Measurements from ENCODE around the gene SPRED3. TPM values are rescaled to one million over a fixed set of nuclear protein-coding genes. Genes with fewer than 3 reads are reported as not detected.

The SPRED3 gene
- total and polyA plus RNA-seq, 2 of the 8 experiments (the other 6 are each of a cell fraction or from before 2014, with no cell fraction given), result 8.1 to 10.3 TPM

DNA sequence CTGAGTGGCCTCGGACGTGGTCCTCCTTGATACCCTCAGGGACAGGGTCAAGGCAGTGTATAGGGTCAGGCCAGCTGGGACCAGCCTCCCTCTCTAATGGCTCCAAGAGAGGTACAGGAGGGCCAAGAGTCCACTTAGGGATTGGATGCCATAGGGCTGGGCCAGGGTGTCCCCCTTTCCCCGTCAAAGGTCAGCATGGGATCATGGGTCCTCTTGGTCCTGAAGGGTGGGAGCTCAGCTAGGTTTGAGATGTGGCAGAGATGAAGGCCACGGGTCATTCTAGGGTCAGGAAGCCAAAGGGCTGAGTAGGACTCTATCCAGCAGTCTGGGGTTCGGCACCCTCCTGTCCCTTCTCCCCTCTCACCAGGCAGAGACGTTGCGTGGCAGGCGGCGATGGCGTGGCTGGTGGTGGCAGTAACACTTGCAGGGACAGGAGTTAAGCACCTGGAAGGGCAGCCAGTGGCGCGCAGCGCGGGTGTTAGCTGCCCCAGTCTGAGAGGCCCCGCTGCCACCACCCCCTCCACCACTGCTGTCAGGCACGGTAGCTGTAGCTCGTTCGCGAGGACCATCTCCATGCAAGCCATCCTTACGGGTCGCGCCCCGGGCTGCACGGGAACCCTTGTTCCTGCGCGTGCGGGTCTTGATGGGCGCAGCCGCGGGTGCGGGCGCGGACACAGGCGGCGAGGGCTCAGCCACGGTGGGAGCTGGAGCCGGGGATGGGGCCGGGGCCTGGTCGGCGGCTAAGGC lies 3.3 kb upstream of the SPRED3 start:
- peaks cover 0 to 19% of the 10 kb centered on the region in 2 experiments for H4K20me1 ChIP-seq (replicated peaks in 1 of 2; ENCODE audit: control insufficient read depth in 1 of 2, insufficient read depth in 2 of 2, low read length in 2 of 2)
- CTCF ChIA-PET (ENCODE audit: partially characterized antibody), result interaction anchor here (0.5 to 3.2 kb wide), 23 partner anchors 10 to 339 kb away, joined by 3 to 37 read pairs (median 4); partner anchors contain the start of genes CATSPERG, FAM98C, PPP1R14A and PSMD8
- no peak overlapping the region for H2AFZ ChIP-seq (ENCODE audit: low read length)
- POLR2A ChIA-PET (ENCODE audit: partially characterized antibody), result interaction anchor here (0.9 to 3.0 kb wide), 11 partner anchors 9 to 151 kb away, joined by 3 to 12 read pairs (median 3); partner anchors contain the start of gene PSMD8
- DNase-seq (ENCODE audit: low read depth in 1 of 2, low spot score in 2 of 2), result no peak
- no peak overlapping the region for H2BK15ac ChIP-seq (ENCODE audit: low read length)
- H3K23ac ChIP-seq (ENCODE audit: insufficient read length), result no peak overlapping the region
- peaks cover 12% of the 10 kb centered on the region for H3K23me2 ChIP-seq (ENCODE audit: low read depth, low read length)
- peaks cover 0 to 3% of the 10 kb centered on the region in 2 experiments; a peak in 1 of 4 replicates for H3K79me2 ChIP-seq (ENCODE audit: control insufficient read depth in 1 of 2, insufficient read depth in 2 of 2, low read length in 2 of 2)
- no peak for FAIRE-seq
- H3K27ac ChIP-seq (ENCODE audit: low read depth, low read length), result no peak overlapping the region
- no peak overlapping the region for H2BK12ac ChIP-seq (ENCODE audit: low read depth, low read length)
- H3K18ac ChIP-seq (ENCODE audit: extremely low read depth, low read length), result no peak overlapping the region
- no peak overlapping the region for H3K4ac ChIP-seq (replicated peaks; ENCODE audit: insufficient read length, low read depth, low read length)
- no peaks in the 10 kb centered on the region for H3K27me3 ChIP-seq (replicated peaks in 1 of 4; ENCODE audit: control insufficient read depth in 3 of 4, extremely low read depth in 1 of 4, insufficient read depth in 3 of 4, low read length in 3 of 4)
- peaks cover 14 to 26% (median 22%) of the 10 kb centered on the region in 4 experiments; a peak in 7 of 8 replicates for H3K36me3 ChIP-seq (ENCODE audit: control insufficient read depth in 2 of 4, insufficient read depth in 4 of 4, low read length in 3 of 4)
- H2BK20ac ChIP-seq (ENCODE audit: low read length), result no peak overlapping the region
- peaks cover 4% of the 10 kb centered on the region; the same call in 1 of the 2 replicates for H3K79me1 ChIP-seq (ENCODE audit: low read depth, low read length)
- no peak overlapping the region for H3K14ac ChIP-seq (ENCODE audit: insufficient read length)
- no peak overlapping the region for H3K9ac ChIP-seq (replicated peaks in 1 of 4; ENCODE audit: extremely low read depth in 1 of 4, low read depth in 3 of 4, low read length in 3 of 4)
- peak overlapping the region; percentile 82 to 92; a peak in 2 of 4 replicates for H3K4me2 ChIP-seq (ENCODE audit: insufficient read depth in 1 of 2, low read depth in 2 of 2, low read length in 2 of 2)
- 87% methylated on average over 37 of the region's 40 CpGs; no CpG with 5 or more reads in 1 of the 2 experiments for WGBS, 2 experiments (ENCODE audit: extremely low coverage in 1 of 2, insufficient coverage in 1 of 2, insufficient read length in 1 of 2, insufficient replicate concordance in 2 of 2, low coverage in 1 of 2, low lambda C conversion rate in 2 of 2, missing lambda C conversion rate in 1 of 2)
- no peak overlapping the region for H4K91ac ChIP-seq (replicated peaks; ENCODE audit: insufficient read length, low read length)
- no peak overlapping the region for H4K8ac ChIP-seq (ENCODE audit: extremely low read depth, insufficient read depth, low read length)
- TF ChIP-seq TEAD4 (IDR thresholded peaks at IDR 0.05; ENCODE audit: low read depth, low read length) (no peak), POLR2AphosphoS5 (IDR thresholded peaks at IDR 0.05; ENCODE audit: low read depth, low read length) (peak; percentile 31; the same call in 1 of the 2 replicates)
- H3K4me3 ChIP-seq (ENCODE audit: extremely low read depth in 1 of 4, insufficient read depth in 2 of 4, low read depth in 3 of 4, low read length in 4 of 4), result 0 out of 8 replicates have a peak overlapping the region, but pooled peaks of 1 of the 4 experiments have one; percentile 95
- no peak overlapping the region for H2BK120ac ChIP-seq (replicated peaks; ENCODE audit: low read depth, low read length)
- no peak overlapping the region for H2BK5ac ChIP-seq (ENCODE audit: low read depth, low read length)
- 0 out of 2 replicates have a peak overlapping the region, but pooled peaks have one; percentile 19 for H2AK5ac ChIP-seq (ENCODE audit: low read depth, low read length)
- no peaks in the 10 kb centered on the region for H3K9me3 ChIP-seq (ENCODE audit: insufficient read depth in 2 of 2, low read depth in 1 of 2, low read length in 1 of 2)
- H3K56ac ChIP-seq (replicated peaks; ENCODE audit: insufficient read length, low read depth, low read length), result no peak overlapping the region
- no peak overlapping the region for H4K5ac ChIP-seq (ENCODE audit: insufficient read length, low read depth, low read length)
- H3K4me1 ChIP-seq (replicated peaks in 1 of 4; ENCODE audit: control insufficient read depth in 3 of 4, insufficient read depth in 4 of 4, low read length in 3 of 4), result peaks cover 3 to 18% (median 8%) of the 10 kb centered on the region in 4 experiments
